NB4 (cell line): Measurements from ENCODE around the gene FGD3.

Experiments used
- CTCF ChIP-seq: IDR thresholded peaks from one replicate; pipeline ENCODE4 v1.5.1; 2012; ENCODE audit warnings: low read depth, low read length
- POLR2A ChIP-seq: IDR thresholded peaks from 2 replicates; pipeline ENCODE4 v1.6.1; 2011; ENCODE audit warnings: mild to moderate bottlenecking; ENCODE audit not compliant: insufficient read length; ENCODE audit errors: extremely low read depth

- TF ChIP-seq POLR2A (no peak), CTCF (no peak)
Measured at GRCh38 chr9:93080406-93080805, 133.1 kb downstream of the FGD3 start.
